Memory B cell (primary cell): ENCODE data around the gene WDR87.
A peak's percentile ranks its signal among the peaks of the same experiment; 100 is the strongest.

Source experiments
- ATAC-seq: fragments of 150-1000 bp; cut with Tn5 transposase; 2 replicates; pipeline ENCODE4 v1.10.0; 2021; ENCODE audit warnings: low read depth, mild to moderate bottlenecking, moderate library complexity
- DNase-seq, 2 donors: peaks; one replicate each; pipeline ENCODE4 v3.0.0; 2022; ENCODE audit warnings: low spot score in 2 of 2
- H3K27ac Mint-ChIP-seq: one replicate; pipeline ENCODE4 v1.8.0; 2022; ENCODE audit warnings: mild to moderate bottlenecking, moderate library complexity, mixed read lengths
- H3K27me3 Mint-ChIP-seq: one replicate; pipeline ENCODE4 v1.8.0; 2022; ENCODE audit warnings: mixed read lengths
- H3K36me3 Mint-ChIP-seq: one replicate; pipeline ENCODE4 v1.8.0; 2022; ENCODE audit warnings: mild to moderate bottlenecking, mixed read lengths
- H3K4me1 Mint-ChIP-seq: one replicate; pipeline ENCODE4 v1.8.0; 2022; ENCODE audit warnings: mixed read lengths
- H3K4me3 Mint-ChIP-seq: one replicate; pipeline ENCODE4 v1.8.0; 2022; ENCODE audit warnings: mild to moderate bottlenecking, moderate library complexity, mixed read lengths
- H3K9me3 Mint-ChIP-seq: one replicate; pipeline ENCODE4 v1.8.0; 2022; ENCODE audit warnings: mixed read lengths

Gene WDR87

GRCh38 chr19:37905946-37906868, at the start of gene WDR87:
Gene WDR87 (minus strand): TSS chr19:37906594. CDS start chr19:37898239, 8,355 bp downstream.
- peak within 1 kb of the TSS; percentile 66 for H3K27ac Mint-ChIP-seq
- H3K4me1 Mint-ChIP-seq: peaks cover 38% of the 10 kb centered on the region
- ATAC-seq: peak; percentile 25
- DNase-seq: peak in 1 of 2 donors; percentile 27
- H3K27me3 Mint-ChIP-seq: no peaks in the 10 kb centered on the region
- no peaks in the 10 kb centered on the region for H3K9me3 Mint-ChIP-seq
- H3K4me3 Mint-ChIP-seq: peak within 1 kb of the TSS; percentile 85
- peaks cover 3% of the 10 kb centered on the region for H3K36me3 Mint-ChIP-seq

DNA sequence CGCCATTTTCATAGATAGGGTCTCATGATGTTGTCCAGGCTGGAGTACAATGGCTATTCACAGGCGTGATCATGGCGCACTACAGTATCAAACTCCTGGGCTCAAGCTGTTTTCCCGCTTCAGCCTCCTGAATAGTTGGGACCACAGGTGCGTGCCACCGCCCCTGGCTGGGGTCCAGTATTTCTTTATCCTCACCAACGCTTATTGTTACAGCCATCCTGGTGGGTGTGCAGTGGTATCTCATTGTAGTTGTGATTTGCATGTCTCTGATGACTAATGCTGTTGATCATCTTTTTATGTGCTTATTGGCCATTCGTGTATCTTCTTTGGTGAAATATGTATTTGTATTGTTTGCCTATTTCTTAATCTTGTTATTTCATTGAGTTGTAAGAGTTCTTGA, 49.6 kb upstream of the WDR87 start:
- Mint-ChIP-seq H3K36me3 (peaks cover 13% of the 10 kb centered on the region), H3K27ac (peak overlapping the region; percentile 48), H3K9me3 (no peaks in the 10 kb centered on the region), H3K27me3 (no peaks in the 10 kb centered on the region), H3K4me1 (peaks cover 47% of the 10 kb centered on the region), H3K4me3 (no peak overlapping the region)
- ATAC-seq: no peak
- DNase-seq: no peak

- Mint-ChIP-seq H3K4me3 (peak overlapping the region; percentile 57), H3K27ac (peak overlapping the region; percentile 21), H3K9me3 (no peaks in the 10 kb centered on the region), H3K36me3 (peaks cover 17% of the 10 kb centered on the region), H3K4me1 (peaks cover 48% of the 10 kb centered on the region), H3K27me3 (no peaks in the 10 kb centered on the region)
- ATAC-seq: no peak
- DNase-seq: no peak
Observed at GRCh38 chr19:37954421-37954874, 48.1 kb upstream of the WDR87 start.

DNA sequence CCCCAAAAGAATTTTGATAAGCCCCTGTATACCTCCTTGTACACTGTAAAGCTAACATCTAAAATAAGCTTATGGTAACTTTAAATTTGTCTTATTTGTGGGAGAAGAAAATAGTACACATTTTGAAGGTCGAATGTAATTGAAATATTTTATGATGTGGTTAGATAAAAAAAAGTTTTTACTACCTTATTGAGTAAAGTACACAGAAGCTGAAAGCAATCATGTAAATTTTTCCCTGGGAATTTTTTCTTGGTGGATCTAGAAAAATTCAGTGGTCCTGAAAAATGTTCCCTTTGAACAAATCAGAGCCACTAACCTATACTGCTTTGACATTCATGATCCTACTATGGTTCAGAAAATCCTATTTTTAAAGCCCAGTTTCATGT, 47.5 kb upstream of the WDR87 start:
- Mint-ChIP-seq H3K36me3 (peaks cover 15% of the 10 kb centered on the region), H3K27me3 (no peaks in the 10 kb centered on the region), H3K27ac (peak overlapping the region; percentile 21), H3K4me1 (peaks cover 45% of the 10 kb centered on the region), H3K9me3 (no peaks in the 10 kb centered on the region), H3K4me3 (no peak overlapping the region)
- ATAC-seq: no peak
- no peak for DNase-seq

DNA sequence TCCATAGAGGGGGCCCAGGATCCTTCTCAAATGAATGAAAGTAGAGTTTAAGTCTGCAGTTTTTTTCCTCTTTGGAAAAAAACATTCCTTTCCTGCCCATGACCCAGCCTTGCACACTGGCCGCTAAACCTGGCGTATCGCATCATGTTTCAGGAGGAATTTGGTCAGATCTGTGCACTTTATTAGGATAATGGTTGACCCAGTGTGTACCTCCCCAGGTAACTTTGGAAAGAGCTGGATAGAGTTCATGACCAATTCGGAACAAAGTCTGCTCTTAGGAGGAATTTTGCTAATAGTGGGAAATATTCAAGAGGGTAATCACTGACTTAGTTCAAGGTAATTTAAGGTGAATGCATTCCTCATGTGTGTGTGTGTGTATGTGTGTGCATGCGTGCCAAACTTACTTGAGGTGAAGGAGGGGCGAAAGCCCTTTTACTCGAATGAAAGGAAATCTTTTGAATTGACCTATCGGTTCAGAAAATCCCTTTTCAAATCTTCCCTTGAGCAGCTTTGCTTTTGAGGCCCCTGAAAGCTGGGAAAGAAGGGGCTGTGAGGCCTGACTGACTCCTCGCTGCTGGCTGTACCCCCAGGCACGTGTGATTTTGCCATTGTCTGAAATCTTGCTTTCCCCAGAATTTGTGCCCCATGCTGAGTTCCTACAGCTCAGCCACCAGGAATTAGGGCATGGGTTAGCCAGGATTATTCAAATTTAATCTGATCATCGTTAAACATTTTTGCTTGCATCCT, 47.0 kb upstream of the WDR87 start:
- Mint-ChIP-seq H3K27me3 (no peaks in the 10 kb centered on the region), H3K36me3 (peaks cover 14% of the 10 kb centered on the region), H3K4me3 (no peak overlapping the region), H3K4me1 (peaks cover 45% of the 10 kb centered on the region), H3K27ac (peak overlapping the region; percentile 21), H3K9me3 (no peaks in the 10 kb centered on the region)
- ATAC-seq (no peak), DNase-seq (no peak)

DNA sequence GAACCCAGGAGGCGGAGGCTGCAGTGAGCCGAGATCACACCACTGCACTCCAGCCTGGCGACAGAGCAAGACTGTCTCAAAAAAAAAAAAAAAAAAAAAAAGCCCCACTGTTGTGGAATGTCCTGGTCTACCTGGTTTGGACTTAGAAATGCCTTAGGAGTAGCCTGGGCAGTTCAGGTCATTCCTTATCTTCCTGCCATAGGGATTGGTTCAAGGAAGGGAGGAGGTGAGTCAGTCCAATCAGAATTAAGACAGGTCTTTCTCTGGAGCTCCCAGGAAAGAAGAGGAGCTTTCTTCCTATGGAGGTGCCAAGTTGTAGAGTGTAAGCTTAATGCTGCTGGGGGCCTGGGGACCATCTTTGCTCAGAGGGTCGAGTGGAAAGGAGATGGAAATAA, 45.4 kb upstream of the WDR87 start:
- no peaks in the 10 kb centered on the region for H3K27me3 Mint-ChIP-seq
- peaks cover 16% of the 10 kb centered on the region for H3K36me3 Mint-ChIP-seq
- ATAC-seq (no peak), DNase-seq (no peak)
- peak overlapping the region; percentile 90 for H3K27ac Mint-ChIP-seq
- peak overlapping the region; percentile 30 for H3K4me3 Mint-ChIP-seq
- no peaks in the 10 kb centered on the region for H3K9me3 Mint-ChIP-seq
- peaks cover 45% of the 10 kb centered on the region for H3K4me1 Mint-ChIP-seq

- Mint-ChIP-seq H3K4me3 (no peak overlapping the region), H3K27ac (peak overlapping the region; percentile 90), H3K9me3 (no peaks in the 10 kb centered on the region), H3K36me3 (peaks cover 16% of the 10 kb centered on the region), H3K27me3 (no peaks in the 10 kb centered on the region), H3K4me1 (peaks cover 40% of the 10 kb centered on the region)
- DNase-seq (no peak), ATAC-seq (no peak)
Observed at GRCh38 chr19:37950471-37951175, 44.2 kb upstream of the WDR87 start.

DNA sequence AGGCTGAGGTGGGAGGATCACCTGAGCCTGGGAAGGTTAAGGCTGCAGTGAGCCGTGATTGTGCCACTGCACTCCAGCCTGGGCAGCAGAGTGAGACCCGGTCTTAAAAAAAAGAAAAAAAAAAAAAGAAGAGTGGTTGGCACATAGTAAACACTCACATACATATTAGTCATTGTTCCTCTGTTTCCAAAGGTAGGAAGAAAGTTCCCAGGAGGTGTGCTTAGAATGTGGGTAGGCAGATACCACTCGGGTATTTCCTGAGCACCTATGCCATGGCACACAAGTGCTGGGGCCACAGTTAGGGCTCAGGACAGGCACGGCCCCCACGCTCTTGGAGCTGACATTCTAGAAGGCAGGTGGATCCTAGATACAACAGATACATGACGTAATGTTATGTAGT, 42.0 kb upstream of the WDR87 start:
- peaks cover 10% of the 10 kb centered on the region for H3K36me3 Mint-ChIP-seq
- no peaks in the 10 kb centered on the region for H3K27me3 Mint-ChIP-seq
- peak overlapping the region; percentile 84 for H3K27ac Mint-ChIP-seq

GRCh38 chr19:37947778-37948177, 41.4 kb upstream of the WDR87 start:
- ATAC-seq: no peak
- peaks cover 28% of the 10 kb centered on the region for H3K4me1 Mint-ChIP-seq
- H3K4me3 Mint-ChIP-seq: no peak overlapping the region

More for the DNA sequence above, 42.0 kb upstream of the WDR87 start:
- H3K4me3 Mint-ChIP-seq: no peak overlapping the region
- DNase-seq: no peak
- H3K9me3 Mint-ChIP-seq: no peaks in the 10 kb centered on the region
- H3K4me1 Mint-ChIP-seq: peaks cover 27% of the 10 kb centered on the region
- no peak for ATAC-seq

DNA sequence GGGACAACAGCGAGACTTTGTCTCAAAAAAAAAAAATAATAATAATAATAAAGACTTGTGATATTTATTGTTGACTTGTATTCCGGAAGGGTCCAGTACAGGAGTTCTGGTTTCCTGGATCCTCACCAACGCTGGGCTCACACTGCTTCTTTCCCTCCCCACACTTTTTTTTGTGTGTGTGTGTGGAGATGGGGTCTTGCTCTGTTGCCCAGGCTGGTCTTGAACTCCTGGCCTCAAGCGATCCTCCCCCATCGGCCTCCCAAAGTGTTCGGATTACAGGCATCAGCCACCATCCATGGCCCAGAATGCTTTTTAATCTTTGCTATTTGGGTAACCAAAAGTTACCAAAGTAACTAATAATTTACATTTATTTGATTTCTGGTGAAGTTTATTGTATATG, 39.7 kb upstream of the WDR87 start:
- peaks cover 36% of the 10 kb centered on the region for H3K4me1 Mint-ChIP-seq
- peaks cover 14% of the 10 kb centered on the region for H3K36me3 Mint-ChIP-seq
- H3K27ac Mint-ChIP-seq: no peak overlapping the region
- no peak for DNase-seq
- H3K4me3 Mint-ChIP-seq: no peak overlapping the region
- no peaks in the 10 kb centered on the region for H3K27me3 Mint-ChIP-seq
- ATAC-seq: no peak
- H3K9me3 Mint-ChIP-seq: no peaks in the 10 kb centered on the region

More at GRCh38 chr19:37947778-37948177, 41.4 kb upstream of the WDR87 start:
- no peak for DNase-seq
- Mint-ChIP-seq H3K9me3 (no peaks in the 10 kb centered on the region), H3K36me3 (peaks cover 10% of the 10 kb centered on the region), H3K27me3 (no peaks in the 10 kb centered on the region), H3K27ac (peak overlapping the region; percentile 84)

DNA sequence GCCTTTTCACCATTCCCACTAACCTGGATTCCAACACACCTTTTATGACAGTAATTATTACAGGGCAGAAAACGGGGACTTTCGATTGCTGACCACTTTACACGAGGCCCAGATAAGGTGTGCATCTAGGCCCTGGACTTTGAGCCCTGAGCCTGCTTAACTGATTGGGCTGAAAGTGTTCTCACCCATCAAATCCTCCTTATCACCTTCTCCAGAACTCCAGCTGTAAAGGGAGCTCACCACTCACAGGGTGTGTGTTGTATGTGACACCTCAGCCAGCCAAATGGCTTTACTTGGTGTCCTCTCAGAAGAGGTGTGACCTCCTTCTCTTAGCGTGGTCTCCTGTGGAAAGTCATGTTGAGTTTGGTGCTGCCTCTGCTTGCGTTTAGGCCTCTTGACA, 37.1 kb upstream of the WDR87 start:
- Mint-ChIP-seq H3K9me3 (no peaks in the 10 kb centered on the region), H3K27ac (no peak overlapping the region), H3K27me3 (no peaks in the 10 kb centered on the region), H3K4me1 (peaks cover 34% of the 10 kb centered on the region), H3K36me3 (peaks cover 14% of the 10 kb centered on the region), H3K4me3 (no peak overlapping the region)
- ATAC-seq (no peak), DNase-seq (no peak)

DNA sequence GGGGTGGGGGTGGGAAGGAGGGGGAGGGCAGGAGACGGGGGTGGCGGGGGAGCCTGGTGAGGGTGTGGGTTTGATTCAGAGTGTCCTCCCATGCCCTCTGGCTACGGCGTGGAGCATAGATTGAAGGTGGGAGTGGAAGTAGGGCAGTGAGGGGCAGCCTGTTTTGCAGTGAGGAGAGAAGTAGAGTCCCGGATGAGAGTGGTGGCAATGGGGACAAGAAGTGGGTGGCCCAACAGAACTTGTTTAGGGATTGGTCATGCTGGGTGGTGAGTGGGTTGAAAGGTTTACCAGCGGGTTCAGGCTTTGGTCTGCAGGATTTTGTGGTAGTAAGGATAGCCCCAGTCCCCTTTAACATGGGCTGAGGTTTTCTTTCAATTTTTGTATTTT, 36.1 kb upstream of the WDR87 start:
- no peak overlapping the region for H3K27ac Mint-ChIP-seq
- no peaks in the 10 kb centered on the region for H3K9me3 Mint-ChIP-seq
- no peak for ATAC-seq
- no peaks in the 10 kb centered on the region for H3K27me3 Mint-ChIP-seq
- H3K36me3 Mint-ChIP-seq: peaks cover 14% of the 10 kb centered on the region
- no peak for DNase-seq
- H3K4me1 Mint-ChIP-seq: peaks cover 33% of the 10 kb centered on the region
- H3K4me3 Mint-ChIP-seq: no peak overlapping the region

- Mint-ChIP-seq H3K4me3 (no peak overlapping the region), H3K4me1 (peaks cover 30% of the 10 kb centered on the region), H3K27ac (peak overlapping the region; percentile 35), H3K9me3 (no peaks in the 10 kb centered on the region), H3K27me3 (no peaks in the 10 kb centered on the region), H3K36me3 (peaks cover 12% of the 10 kb centered on the region)
- ATAC-seq (no peak), DNase-seq (no peak)
Observed at GRCh38 chr19:37941782-37942515, 35.6 kb upstream of the WDR87 start.
